Suppressor macrophage treated with lipopolysaccharide for 1 hour (primary cell): ENCODE results near the gene TSPAN5.

Experiments used
- DNase-seq, 3 donors: peaks; one replicate each; pipeline ENCODE4 v3.0.0-alpha.2; 2020 to 2022

Gene TSPAN5

GRCh38 chr4:98615991-98616390, 42.4 kb downstream of the TSPAN5 start:
- no peak for DNase-seq

GRCh38 chr4:98614662-98615061, 43.7 kb downstream of the TSPAN5 start:
- no peak for DNase-seq

DNA sequence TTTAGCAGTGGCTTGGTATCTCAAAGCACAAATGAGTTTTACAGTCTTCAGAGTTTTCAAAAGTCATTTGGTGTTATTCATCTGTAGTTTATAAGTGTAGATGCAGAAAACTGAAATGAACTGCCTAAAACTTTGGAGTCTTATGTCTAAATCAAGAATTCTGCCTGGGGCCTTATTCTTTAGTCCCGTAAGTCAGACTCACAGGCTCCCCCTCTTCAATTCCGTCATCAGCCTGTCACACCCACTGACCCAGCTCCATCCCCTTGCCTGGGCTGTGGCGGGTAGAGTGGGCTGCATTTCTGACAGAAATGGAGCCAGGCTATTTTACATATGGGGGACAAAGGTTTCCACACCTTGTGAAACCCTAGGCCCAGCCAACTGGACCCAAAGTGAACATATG, 44.3 kb downstream of the TSPAN5 start:
- no peak for DNase-seq

- no peak for DNase-seq
Measured at GRCh38 chr4:98613453-98614075, 44.8 kb downstream of the TSPAN5 start.

DNA sequence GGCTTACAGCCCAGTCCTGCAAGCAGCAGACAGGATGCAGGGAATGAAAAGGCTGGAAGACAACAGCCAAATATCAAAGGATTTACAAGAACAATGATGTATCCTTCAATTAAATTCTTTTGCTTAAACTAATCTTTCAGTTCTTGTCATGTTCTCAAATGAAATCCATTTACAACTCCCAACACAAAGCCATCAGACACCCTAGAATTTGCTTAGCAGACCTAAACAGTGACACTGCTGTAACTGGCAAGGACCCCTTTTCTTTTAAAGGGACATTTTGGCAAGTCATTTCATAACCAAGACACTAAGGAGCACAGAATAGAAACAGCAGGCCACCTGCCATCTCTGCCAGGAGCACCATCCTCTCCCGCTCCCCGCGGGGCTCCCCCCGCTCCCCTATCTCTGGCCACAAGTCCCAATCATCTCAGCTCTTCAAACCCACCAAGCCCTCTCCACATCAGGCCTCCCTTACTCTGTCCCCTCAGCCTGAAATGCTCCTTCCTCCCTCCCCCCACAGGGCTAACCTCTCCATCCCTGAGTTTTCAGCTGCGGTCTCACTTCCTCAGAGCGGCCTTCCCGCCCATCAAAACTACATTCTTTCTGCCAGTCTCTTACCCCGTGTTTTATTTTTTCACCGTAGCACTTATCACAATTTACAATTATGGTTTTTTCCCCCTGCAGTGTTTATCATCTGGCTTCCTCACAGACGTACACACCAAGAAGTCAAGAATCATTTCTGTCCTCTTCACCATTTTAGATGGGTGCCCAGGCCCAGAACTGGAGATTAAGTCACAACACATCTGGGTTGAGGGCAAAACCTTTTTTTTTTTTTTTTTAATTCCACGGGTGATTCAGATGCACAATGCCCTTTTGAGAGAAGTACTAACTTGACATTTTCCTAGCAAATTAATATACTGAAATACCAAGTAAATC, 45.8 kb downstream of the TSPAN5 start:
- DNase-seq, result no peak

DNA sequence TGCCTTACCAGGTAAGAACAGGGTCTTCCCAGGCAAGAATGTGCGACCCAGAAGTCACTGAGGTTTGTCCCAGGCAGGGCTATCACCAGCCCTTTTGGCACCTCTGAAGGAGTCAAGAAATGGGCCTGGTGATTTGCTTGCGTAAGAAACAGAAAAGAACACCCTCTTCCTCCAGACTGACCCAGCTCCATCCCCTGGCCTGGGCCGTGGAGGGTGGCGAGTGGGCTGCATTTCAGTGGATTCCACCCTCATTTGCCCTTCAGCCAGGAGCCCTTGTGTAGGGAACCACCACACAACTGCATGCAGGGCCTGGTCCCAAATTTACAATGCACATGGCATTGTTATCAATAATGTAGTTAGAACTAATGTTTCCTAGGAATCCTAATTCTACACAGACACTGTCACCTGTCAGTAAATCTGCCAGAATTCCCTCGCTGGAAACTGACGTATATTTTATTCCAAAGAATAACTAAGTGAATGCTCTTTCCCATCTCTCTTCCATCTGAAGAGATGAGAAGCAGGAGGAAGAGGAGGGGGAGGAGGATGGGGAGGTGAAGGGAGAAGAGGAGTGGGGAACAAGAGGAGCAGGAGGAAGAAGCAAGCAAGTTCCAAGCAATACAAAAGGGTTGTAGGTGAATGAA, 46.6 kb downstream of the TSPAN5 start:
- DNase-seq, result no peak

GRCh38 chr4:98610926-98611676, 47.3 kb downstream of the TSPAN5 start:
- no peak for DNase-seq

- DNase-seq, result no peak
Measured at GRCh38 chr4:98610431-98610830, 48.0 kb downstream of the TSPAN5 start.

- DNase-seq, result no peak
Measured at GRCh38 chr4:98609934-98610333, 48.5 kb downstream of the TSPAN5 start.

GRCh38 chr4:98608356-98608755, 50.1 kb downstream of the TSPAN5 start:
- DNase-seq, result no peak

- DNase-seq, result no peak
Measured at GRCh38 chr4:98606894-98607293, 51.5 kb downstream of the TSPAN5 start.

DNA sequence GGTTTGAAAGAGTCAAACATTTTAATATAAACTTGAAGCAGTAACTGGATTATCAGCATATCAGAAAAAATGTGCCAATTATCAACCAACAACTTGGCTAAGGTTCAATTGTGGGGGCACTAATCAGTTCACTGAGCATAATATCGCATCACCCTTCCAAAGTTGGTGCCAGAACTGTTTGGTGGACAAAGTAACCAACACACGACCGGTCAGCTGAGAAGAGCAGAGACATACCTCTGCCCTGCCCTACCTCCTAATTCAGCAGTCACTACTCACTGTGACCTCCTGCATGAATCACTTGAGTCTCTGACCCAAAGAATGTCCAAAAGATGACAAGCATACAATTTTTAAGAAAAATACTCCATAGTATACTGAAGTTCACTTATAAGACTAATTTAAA, 53.2 kb downstream of the TSPAN5 start:
- DNase-seq, result no peak

DNA sequence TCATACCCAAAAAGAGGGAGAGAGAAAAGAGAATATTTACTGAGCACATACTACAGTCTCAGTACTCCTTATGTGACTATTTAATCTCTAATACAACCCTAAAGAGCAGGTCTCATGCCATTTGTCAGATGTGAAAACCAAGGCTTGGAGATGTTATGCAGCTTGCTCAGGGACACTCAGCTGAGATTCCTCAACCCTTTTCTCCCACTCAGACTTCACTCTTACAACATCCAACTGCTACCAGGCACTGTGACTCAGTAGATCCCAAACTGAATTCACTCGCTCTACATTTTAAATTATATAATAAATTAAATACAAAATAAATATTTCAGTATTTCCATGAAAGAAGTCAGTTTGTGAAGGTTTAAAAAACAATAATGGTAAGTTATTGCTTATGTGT, 53.7 kb downstream of the TSPAN5 start:
- DNase-seq, result no peak

DNA sequence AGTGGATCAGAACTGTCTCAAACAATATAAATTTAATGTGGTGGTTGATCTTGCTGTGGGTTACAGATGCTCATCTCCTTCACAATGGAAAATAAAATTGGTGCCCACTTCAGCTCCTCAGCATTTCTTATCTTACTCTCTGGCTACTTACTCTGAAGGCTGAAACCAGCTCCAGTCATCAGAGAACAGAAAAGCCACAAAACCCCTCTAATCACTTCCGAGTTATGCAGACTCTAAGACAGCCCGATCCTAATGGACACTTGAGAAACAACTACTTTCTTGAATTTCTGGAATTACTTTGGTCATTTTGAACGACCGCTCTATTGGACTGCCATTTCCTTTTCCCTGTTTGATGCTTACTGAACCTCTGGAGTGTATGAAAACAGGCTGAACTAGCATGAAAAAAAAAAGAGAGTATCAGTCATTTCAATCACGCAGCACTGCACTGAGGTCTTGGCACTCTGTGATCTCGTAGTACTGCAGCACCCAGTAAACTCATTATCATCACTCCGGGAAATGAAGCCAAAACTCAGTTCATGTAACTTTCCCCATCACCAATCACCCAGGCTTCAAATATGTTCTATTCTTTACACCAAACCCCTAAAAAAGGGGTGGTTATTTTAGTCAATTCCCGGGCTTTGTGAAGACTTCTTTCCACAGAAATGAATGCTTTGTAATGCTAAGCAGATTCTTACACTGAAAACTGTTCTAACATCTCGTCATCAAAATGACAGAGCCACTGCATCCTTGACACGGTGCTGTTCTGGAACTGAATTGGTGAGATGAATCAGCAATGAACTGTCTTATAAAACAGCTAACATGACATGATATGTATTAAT, 54.5 kb downstream of the TSPAN5 start:
- no peak for DNase-seq

- DNase-seq, result no peak
Measured at GRCh38 chr4:98602270-98602669, 56.1 kb downstream of the TSPAN5 start.

GRCh38 chr4:98601708-98602107, 56.7 kb downstream of the TSPAN5 start:
- no peak for DNase-seq

GRCh38 chr4:98599617-98600205, 58.7 kb downstream of the TSPAN5 start:
- no peak for DNase-seq

DNA sequence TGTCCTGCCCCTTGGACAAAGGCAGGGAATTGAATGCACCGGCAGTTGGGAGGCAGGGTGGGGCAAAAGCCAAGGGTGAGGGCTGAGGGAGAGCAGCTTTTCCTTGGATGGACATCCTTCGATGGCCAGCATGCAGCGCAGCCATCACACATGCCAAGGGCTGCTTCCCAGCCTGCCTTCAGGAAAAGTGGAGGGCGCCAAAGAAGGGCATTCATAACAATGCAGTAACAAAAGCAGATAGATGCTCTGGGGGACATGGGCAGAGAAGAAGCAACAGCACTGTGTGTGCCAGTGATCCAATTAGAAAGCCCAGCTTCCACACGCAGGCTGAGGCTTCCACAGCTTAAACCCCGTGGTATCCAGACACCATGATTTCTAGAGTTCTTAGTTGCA, 71.5 kb downstream of the TSPAN5 start:
- DNase-seq, result no peak

DNA sequence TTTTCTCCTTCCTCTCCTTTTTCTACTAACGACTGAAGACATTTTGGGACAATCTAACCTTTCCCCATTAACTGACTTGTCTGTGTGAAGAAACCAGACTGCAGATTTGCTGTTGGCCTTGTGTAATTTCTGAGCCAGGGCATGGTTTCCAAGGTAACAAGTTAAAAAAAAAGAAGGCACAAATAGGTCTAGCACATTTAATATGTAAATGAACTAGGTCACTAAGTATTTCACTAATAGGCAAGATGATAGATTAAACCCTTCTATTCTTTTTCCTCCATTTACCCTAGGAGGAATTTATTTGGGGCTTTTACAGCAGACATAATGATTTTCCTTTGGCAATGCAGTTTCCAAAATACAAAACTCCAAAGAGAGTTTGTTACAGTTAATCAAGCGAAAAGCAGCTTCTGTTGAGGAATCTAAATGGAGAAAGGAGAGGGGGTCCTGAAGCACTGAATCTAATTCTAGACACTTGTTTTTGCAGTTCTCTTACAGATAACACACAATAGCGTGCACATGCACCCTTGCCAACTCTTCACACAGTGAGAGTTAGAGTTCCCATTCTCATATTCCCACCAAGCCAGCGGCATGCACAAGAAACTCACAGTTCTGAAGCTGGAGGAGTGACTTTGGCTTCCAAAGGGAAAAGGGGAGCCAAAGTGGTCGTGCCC, 72.0 kb downstream of the TSPAN5 start:
- DNase-seq, result no peak

- DNase-seq, result no peak
Measured at GRCh38 chr4:98585596-98585995, 72.8 kb downstream of the TSPAN5 start.

- no peak for DNase-seq
Measured at GRCh38 chr4:98584265-98584664, 74.1 kb downstream of the TSPAN5 start.
